ENCODE results near the gene VAPA.

DNA sequence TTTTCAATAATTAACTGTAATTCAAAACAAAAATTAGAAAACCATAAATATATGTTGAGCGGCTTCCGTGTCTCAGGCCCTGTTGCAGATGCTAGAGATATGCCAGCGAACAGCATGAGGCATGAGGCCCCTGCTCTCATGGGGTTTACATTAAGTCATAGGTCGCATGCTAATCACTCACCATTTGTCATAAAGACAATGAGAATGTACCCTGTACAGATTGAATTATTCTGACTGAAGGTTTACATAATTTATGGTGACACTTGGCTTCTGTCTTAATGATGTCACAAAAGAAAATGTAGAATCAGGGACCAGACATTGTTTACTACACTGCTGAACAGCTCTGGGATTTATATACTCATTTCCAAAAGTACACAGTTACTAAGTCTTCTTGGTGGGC is 5.9 kb upstream of the VAPA start:
- TF ChIP-seq, protein P1, sequence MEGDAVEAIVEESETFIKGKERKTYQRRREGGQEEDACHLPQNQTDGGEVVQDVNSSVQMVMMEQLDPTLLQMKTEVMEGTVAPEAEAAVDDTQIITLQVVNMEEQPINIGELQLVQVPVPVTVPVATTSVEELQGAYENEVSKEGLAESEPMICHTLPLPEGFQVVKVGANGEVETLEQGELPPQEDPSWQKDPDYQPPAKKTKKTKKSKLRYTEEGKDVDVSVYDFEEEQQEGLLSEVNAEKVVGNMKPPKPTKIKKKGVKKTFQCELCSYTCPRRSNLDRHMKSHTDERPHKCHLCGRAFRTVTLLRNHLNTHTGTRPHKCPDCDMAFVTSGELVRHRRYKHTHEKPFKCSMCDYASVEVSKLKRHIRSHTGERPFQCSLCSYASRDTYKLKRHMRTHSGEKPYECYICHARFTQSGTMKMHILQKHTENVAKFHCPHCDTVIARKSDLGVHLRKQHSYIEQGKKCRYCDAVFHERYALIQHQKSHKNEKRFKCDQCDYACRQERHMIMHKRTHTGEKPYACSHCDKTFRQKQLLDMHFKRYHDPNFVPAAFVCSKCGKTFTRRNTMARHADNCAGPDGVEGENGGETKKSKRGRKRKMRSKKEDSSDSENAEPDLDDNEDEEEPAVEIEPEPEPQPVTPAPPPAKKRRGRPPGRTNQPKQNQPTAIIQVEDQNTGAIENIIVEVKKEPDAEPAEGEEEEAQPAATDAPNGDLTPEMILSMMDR (optimal IDR thresholded peaks at IDR 0.05 in 1 of 3, IDR thresholded peaks at IDR 0.05 in 1 of 3, conservative IDR thresholded peaks at IDR 0.05 in 1 of 3; ENCODE audit: extremely low read depth in 1 of 3, insufficient read depth in 2 of 3, low read length in 3 of 3) = no peak
- no peak for TF ChIP-seq EZH2 (IDR thresholded peaks at IDR 0.05; ENCODE audit: low read length)
